HepG2 (cell line): Measurements from ENCODE around the gene PPP1R18. TPM values are rescaled to one million over a fixed set of nuclear protein-coding genes. Genes with fewer than 3 reads are reported as not detected.
A peak's percentile ranks its signal among the peaks of the same experiment; 100 is the strongest.

Source experiments
- CREM ChIP-seq, 2 experiments: sonication (generic) in 1 of 2; formaldehyde crosslinking in 1 of 2; IDR thresholded peaks; 2 replicates each; pipeline versions ENCODE4 v1.4.0 to v1.6.1; 2016 to 2020; ENCODE audit warnings: antibody characterized with exemption in 1 of 2, mild to moderate bottlenecking in 1 of 2, missing genetic modification reagents in 1 of 2
- GTF3A ChIP-seq: sonication (generic); formaldehyde crosslinking; conservative IDR thresholded peaks from 2 replicates; pipeline ENCODE4 v1.4.0; 2020; ENCODE audit warnings: mild to moderate bottlenecking, missing genetic modification reagents
- IRF2 ChIP-seq: IDR thresholded peaks from 2 replicates; pipeline ENCODE4 v1.6.1; 2018; ENCODE audit warnings: missing genetic modification reagents, missing compliant biosample characterization
- LCORL ChIP-seq, 2 experiments: fragments of 450-650 bp in 1 of 2; sonication (generic) in 1 of 2; formaldehyde crosslinking in 1 of 2; IDR thresholded peaks; 2 replicates each; pipeline versions ENCODE4 v1.5.0 to v1.6.1; 2017 to 2020; ENCODE audit warnings: antibody characterized with exemption in 1 of 2, missing genetic modification reagents in 1 of 2
- NFATC3 ChIP-seq: sonication (generic); formaldehyde crosslinking; IDR thresholded peaks from 2 replicates; pipeline ENCODE4 v1.5.1; 2020; ENCODE audit warnings: mild to moderate bottlenecking, missing genetic modification reagents
- NRL ChIP-seq: sonication (generic); formaldehyde crosslinking; IDR thresholded peaks from 2 replicates; pipeline ENCODE4 v1.5.0; 2020; ENCODE audit warnings: missing genetic modification reagents, mild to moderate bottlenecking, moderate library complexity, borderline replicate concordance
- RBM22 ChIP-seq: fragments of 200-400 bp; formaldehyde crosslinking; optimal IDR thresholded peaks from 2 replicates; pipeline ENCODE3; 2017; ENCODE audit warnings: mild to moderate bottlenecking, low read length, moderate library complexity
- ZBTB42 ChIP-seq: sonication (generic); formaldehyde crosslinking; IDR thresholded peaks from 2 replicates; pipeline ENCODE4 v1.5.0; 2020; ENCODE audit warnings: mild to moderate bottlenecking, missing genetic modification reagents
- ZNF121 ChIP-seq: sonication (generic); formaldehyde crosslinking; IDR thresholded peaks from 2 replicates; pipeline ENCODE4 v1.5.0; 2020; ENCODE audit warnings: mild to moderate bottlenecking, missing genetic modification reagents
- ZNF567 ChIP-seq: sonication (generic); formaldehyde crosslinking; IDR thresholded peaks from 2 replicates; pipeline ENCODE4 v1.8.1; 2023; ENCODE audit warnings: mild to moderate bottlenecking, missing genetic modification reagents, borderline replicate concordance
- ZNF589 ChIP-seq: sonication (generic); formaldehyde crosslinking; conservative IDR thresholded peaks from 2 replicates; pipeline ENCODE4 v1.8.0; 2022; ENCODE audit warnings: mild to moderate bottlenecking, moderate library complexity, missing genetic modification reagents
- ZNF746 ChIP-seq: sonication (generic); formaldehyde crosslinking; IDR thresholded peaks from 2 replicates; pipeline ENCODE4 v1.8.0; 2022; ENCODE audit warnings: mild to moderate bottlenecking, missing genetic modification reagents
- polyA plus RNA-seq, 8 experiments: library from polyadenylated mRNA; depleted of rRNA in 3 of 8; stranded (reverse) in 7 of 8; unstranded in 1 of 8; fragments of >200 nt; fragmentation: Illumina TruSeq in 4 of 8; extraction: Trizol in 4 of 8; gene quantifications; 2 replicates each; pipeline versions ENCODE4 v1.2.1 to v1.2.3, GENCODE V29; 2011 to 2016; ENCODE audit warnings: low read depth in 4 of 8, missing spikeins in 1 of 8, mixed read lengths in 1 of 8; ENCODE audit not compliant: insufficient read depth in 1 of 8
- total RNA-seq, 5 experiments: library from RNA; depleted of rRNA; stranded (reverse); fragments of >200 nt; fragmentation: Illumina TruSeq; extraction: Trizol; gene quantifications; 2 replicates each; pipeline ENCODE4 v1.2.3, GENCODE V29; 2016; ENCODE audit warnings: low read depth in 1 of 5
- TF ChIP-seq, protein P1 (sequence below): sonication (generic); formaldehyde crosslinking; IDR thresholded peaks from one replicate; pipeline ENCODE4 v1.5.1; 2020; ENCODE audit warnings: mild to moderate bottlenecking, missing genetic modification reagents; ENCODE audit errors: not compliant biosample characterization
- TF ChIP-seq, protein P2 (sequence below): sonication (generic); formaldehyde crosslinking; IDR thresholded peaks from 2 replicates; pipeline ENCODE4 v1.4.0; 2020; ENCODE audit warnings: missing genetic modification reagents, borderline replicate concordance
- TF ChIP-seq, protein P3 (sequence below): sonication (generic); formaldehyde crosslinking; IDR thresholded peaks from 2 replicates; pipeline ENCODE4 v1.5.0; 2020; ENCODE audit warnings: mild to moderate bottlenecking, low read depth, missing genetic modification reagents, borderline replicate concordance

Gene PPP1R18
- total and polyA plus RNA-seq, 2 of the 13 experiments (the other 11 are each of a cell fraction or from before 2014, with no cell fraction given) = 4.9 to 9.2 TPM

DNA sequence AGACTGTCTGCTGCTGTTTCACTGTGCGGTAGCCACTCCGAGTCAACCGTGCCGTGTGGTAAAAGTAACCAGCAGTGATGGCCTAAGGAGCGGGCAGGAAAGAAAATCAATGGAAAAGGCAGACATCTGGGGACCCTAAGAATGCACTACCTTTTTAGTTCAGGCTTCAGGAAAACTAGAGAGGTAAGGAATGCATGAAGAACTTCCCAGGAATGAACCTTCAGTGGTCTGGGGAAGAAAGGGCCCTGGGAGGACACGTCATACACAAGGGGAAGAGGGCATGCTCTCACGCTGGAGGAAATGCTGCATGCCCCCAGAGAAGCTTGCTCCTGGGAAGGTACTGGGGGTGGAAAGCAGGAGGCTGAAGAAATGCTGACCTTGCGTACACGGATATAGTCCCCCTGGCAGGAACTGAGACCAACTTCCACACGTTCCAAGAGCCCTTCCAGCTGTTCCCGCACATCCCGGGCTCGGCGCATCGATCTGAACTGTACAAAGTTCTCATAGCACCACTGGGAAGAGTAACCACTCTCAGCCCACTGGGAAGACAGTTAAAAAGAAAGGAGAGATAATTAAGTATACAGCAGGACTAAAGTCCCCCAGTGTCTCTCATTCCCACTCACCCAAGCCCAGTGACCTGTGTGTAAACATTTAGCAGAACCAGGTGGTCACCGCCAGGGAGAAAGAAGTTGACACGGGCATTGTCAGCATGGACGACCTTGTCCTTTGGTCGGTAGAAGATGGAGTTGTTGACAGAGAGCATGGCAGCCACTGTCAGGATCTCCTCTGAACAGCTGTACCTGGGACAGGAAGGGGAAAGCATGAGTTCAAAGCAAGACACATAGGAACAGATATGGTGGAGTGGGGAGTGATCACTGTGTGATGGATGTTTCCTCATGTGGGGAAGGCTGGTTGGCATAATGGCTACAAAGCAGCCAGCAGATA lies 31.4 kb downstream of the PPP1R18 start (continued):
- TF ChIP-seq GTF3A (CRISPR knock-in tag) (no peak), CREM (IDR thresholded peaks at IDR 0.05) (peak; percentile 75), CREM (CRISPR knock-in tag; IDR thresholded peaks at IDR 0.05) (no peak), IRF2 (CRISPR knock-in tag) (peak; percentile 95; the same call in 1 of the 2 replicates), ZNF589 (peak; percentile 81; the same call in 1 of the 2 replicates), RBM22 (no peak), NFATC3 (CRISPR knock-in tag) (no peak), LCORL (IDR thresholded peaks at IDR 0.05) (no peak), LCORL (CRISPR knock-in tag; IDR thresholded peaks at IDR 0.05) (peak; percentile 90), ZBTB42 (CRISPR knock-in tag) (peak; percentile 94), ZNF746 (peak; percentile 23; the same call in 1 of the 2 replicates), ZNF121 (CRISPR knock-in tag) (no peak), ZNF567 (CRISPR knock-in tag) (no peak; the same call in 1 of the 2 replicates), NRL (no peak; the same call in 1 of the 2 replicates)
- TF ChIP-seq, protein P1, sequence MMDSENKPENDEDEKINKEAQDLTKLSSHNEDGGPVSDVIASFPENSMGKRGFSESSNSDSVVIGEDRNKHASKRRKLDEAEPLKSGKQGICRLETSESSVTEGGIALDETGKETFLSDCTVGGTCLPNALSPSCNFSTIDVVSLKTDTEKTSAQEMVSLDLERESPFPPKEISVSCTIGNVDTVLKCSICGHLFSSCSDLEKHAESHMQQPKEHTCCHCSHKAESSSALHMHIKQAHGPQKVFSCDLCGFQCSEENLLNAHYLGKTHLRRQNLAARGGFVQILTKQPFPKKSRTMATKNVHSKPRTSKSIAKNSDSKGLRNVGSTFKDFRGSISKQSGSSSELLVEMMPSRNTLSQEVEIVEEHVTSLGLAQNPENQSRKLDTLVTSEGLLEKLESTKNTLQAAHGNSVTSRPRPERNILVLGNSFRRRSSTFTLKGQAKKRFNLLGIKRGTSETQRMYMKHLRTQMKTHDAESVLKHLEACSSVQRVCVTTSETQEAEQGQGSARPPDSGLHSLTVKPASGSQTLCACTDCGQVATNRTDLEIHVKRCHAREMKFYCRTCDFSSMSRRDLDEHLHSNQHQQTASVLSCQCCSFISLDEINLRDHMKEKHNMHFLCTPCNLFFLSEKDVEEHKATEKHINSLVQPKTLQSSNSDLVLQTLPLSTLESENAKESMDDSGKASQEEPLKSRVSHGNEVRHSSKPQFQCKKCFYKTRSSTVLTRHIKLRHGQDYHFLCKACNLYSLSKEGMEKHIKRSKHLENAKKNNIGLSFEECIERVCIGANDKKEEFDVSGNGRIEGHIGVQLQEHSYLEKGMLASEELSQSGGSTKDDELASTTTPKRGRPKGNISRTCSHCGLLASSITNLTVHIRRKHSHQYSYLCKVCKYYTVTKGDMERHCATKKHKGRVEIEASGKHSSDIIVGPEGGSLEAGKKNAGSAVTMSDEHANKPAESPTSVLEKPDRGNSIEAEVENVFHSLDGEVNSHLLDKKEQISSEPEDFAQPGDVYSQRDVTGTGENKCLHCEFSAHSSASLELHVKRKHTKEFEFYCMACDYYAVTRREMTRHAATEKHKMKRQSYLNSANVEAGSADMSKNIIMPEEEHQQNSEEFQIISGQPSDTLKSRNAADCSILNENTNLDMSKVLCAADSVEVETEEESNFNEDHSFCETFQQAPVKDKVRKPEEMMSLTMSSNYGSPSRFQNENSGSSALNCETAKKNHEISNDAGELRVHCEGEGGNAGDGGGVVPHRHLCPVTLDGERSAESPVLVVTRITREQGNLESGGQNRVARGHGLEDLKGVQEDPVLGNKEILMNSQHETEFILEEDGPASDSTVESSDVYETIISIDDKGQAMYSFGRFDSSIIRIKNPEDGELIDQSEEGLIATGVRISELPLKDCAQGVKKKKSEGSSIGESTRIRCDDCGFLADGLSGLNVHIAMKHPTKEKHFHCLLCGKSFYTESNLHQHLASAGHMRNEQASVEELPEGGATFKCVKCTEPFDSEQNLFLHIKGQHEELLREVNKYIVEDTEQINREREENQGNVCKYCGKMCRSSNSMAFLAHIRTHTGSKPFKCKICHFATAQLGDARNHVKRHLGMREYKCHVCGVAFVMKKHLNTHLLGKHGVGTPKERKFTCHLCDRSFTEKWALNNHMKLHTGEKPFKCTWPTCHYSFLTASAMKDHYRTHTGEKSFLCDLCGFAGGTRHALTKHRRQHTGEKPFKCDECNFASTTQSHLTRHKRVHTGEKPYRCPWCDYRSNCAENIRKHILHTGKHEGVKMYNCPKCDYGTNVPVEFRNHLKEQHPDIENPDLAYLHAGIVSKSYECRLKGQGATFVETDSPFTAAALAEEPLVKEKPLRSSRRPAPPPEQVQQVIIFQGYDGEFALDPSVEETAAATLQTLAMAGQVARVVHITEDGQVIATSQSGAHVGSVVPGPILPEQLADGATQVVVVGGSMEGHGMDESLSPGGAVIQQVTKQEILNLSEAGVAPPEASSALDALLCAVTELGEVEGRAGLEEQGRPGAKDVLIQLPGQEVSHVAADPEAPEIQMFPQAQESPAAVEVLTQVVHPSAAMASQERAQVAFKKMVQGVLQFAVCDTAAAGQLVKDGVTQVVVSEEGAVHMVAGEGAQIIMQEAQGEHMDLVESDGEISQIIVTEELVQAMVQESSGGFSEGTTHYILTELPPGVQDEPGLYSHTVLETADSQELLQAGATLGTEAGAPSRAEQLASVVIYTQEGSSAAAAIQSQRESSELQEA (CRISPR knock-in tag) = peak; percentile 24
- TF ChIP-seq, protein P2, sequence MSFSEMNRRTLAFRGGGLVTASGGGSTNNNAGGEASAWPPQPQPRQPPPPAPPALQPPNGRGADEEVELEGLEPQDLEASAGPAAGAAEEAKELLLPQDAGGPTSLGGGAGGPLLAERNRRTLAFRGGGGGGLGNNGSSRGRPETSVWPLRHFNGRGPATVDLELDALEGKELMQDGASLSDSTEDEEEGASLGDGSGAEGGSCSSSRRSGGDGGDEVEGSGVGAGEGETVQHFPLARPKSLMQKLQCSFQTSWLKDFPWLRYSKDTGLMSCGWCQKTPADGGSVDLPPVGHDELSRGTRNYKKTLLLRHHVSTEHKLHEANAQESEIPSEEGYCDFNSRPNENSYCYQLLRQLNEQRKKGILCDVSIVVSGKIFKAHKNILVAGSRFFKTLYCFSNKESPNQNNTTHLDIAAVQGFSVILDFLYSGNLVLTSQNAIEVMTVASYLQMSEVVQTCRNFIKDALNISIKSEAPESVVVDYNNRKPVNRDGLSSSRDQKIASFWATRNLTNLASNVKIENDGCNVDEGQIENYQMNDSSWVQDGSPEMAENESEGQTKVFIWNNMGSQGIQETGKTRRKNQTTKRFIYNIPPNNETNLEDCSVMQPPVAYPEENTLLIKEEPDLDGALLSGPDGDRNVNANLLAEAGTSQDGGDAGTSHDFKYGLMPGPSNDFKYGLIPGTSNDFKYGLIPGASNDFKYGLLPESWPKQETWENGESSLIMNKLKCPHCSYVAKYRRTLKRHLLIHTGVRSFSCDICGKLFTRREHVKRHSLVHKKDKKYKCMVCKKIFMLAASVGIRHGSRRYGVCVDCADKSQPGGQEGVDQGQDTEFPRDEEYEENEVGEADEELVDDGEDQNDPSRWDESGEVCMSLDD (CRISPR knock-in tag) = no peak
- TF ChIP-seq, protein P3, sequence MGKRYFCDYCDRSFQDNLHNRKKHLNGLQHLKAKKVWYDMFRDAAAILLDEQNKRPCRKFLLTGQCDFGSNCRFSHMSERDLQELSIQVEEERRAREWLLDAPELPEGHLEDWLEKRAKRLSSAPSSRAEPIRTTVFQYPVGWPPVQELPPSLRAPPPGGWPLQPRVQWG = no peak
